DND-41 (cell line): Measurements from ENCODE around the gene TMEM238L.

Experiments used
- EZH2 ChIP-seq: IDR thresholded peaks from 3 replicates; pipeline ENCODE4 v1.6.1; 2012; ENCODE audit warnings: borderline replicate concordance, low read depth, mild to moderate bottlenecking, moderate library complexity, low read length, inconsistent platforms; ENCODE audit not compliant: severe bottlenecking
- TF ChIP-seq, protein P1 (sequence below): IDR thresholded peaks from 2 replicates; pipeline ENCODE4 v1.5.1; 2012; ENCODE audit warnings: borderline replicate concordance, low read length, moderate library complexity, mild to moderate bottlenecking; ENCODE audit not compliant: poor library complexity, severe bottlenecking; ENCODE audit errors: extremely low read depth

- TF ChIP-seq, protein P1, sequence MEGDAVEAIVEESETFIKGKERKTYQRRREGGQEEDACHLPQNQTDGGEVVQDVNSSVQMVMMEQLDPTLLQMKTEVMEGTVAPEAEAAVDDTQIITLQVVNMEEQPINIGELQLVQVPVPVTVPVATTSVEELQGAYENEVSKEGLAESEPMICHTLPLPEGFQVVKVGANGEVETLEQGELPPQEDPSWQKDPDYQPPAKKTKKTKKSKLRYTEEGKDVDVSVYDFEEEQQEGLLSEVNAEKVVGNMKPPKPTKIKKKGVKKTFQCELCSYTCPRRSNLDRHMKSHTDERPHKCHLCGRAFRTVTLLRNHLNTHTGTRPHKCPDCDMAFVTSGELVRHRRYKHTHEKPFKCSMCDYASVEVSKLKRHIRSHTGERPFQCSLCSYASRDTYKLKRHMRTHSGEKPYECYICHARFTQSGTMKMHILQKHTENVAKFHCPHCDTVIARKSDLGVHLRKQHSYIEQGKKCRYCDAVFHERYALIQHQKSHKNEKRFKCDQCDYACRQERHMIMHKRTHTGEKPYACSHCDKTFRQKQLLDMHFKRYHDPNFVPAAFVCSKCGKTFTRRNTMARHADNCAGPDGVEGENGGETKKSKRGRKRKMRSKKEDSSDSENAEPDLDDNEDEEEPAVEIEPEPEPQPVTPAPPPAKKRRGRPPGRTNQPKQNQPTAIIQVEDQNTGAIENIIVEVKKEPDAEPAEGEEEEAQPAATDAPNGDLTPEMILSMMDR = no peak
- no peak for TF ChIP-seq EZH2
These were observed 33.2 kb upstream of the TMEM238L start for GRCh38 chr17:10836966-10837590.
